ENCODE data around the gene ZCCHC10.
"Not testable (repeated sequence)": the region's sequence is repeated elsewhere in the genome, so short reads cannot be mapped to it uniquely, and the experiment has no call there.

ZCCHC10 gene

GRCh38 chr5:133025804-133026663, at the start of gene ZCCHC10:
Gene ZCCHC10 (minus strand): TSS chr5:133026549. CDS start chr5:133026537, 12 bp downstream.
- peak; percentile 82 for DNase-seq

GRCh38 chr5:133075572-133076536, 49.5 kb upstream of the ZCCHC10 start:
- DNase-seq, result no peak

- DNase-seq, result no peak
Measured at GRCh38 chr5:133072021-133072420, 45.7 kb upstream of the ZCCHC10 start.

- no peak for DNase-seq
Measured at GRCh38 chr5:133066045-133066444, 39.7 kb upstream of the ZCCHC10 start.

- no peak for DNase-seq
Measured at GRCh38 chr5:133065471-133065870, 39.1 kb upstream of the ZCCHC10 start.

GRCh38 chr5:133063965-133064364, 37.6 kb upstream of the ZCCHC10 start:
- DNase-seq, result no peak

- DNase-seq, result no peak
Measured at GRCh38 chr5:133062276-133062675, 35.9 kb upstream of the ZCCHC10 start.

GRCh38 chr5:133059621-133060020, 33.3 kb upstream of the ZCCHC10 start:
- no peak for DNase-seq

GRCh38 chr5:133056891-133057290, 30.5 kb upstream of the ZCCHC10 start:
- DNase-seq, result no peak

GRCh38 chr5:133054697-133055471, 28.5 kb upstream of the ZCCHC10 start:
- DNase-seq, result no peak

- no peak for DNase-seq
Measured at GRCh38 chr5:133053448-133053847, 27.1 kb upstream of the ZCCHC10 start.

GRCh38 chr5:133052317-133053175, 26.2 kb upstream of the ZCCHC10 start:
- peak; percentile 40 for DNase-seq

- peak; percentile 97 for DNase-seq
Measured at GRCh38 chr5:133051542-133052316, 25.4 kb upstream of the ZCCHC10 start, which contains the start of gene HSPA4. Gene HSPA4 (plus strand): TSS chr5:133052013. CDS start chr5:133052251, 238 bp downstream.

GRCh38 chr5:133051061-133051541, 24.8 kb upstream of the ZCCHC10 start:
- no peak for DNase-seq

GRCh38 chr5:133050521-133050920, 24.2 kb upstream of the ZCCHC10 start:
- no peak for DNase-seq

GRCh38 chr5:133049726-133050048, 23.3 kb upstream of the ZCCHC10 start:
- no peak for DNase-seq

GRCh38 chr5:133048993-133049725, 22.8 kb upstream of the ZCCHC10 start:
- no peak for DNase-seq

- no peak for DNase-seq
Measured at GRCh38 chr5:133047404-133047803, 21.1 kb upstream of the ZCCHC10 start.

GRCh38 chr5:133046560-133046959, 20.2 kb upstream of the ZCCHC10 start:
- not testable (repeated sequence) for DNase-seq

- DNase-seq, result no peak
Measured at GRCh38 chr5:133041910-133042309, 15.6 kb upstream of the ZCCHC10 start.

Data from GOT3 (cell line).